IMR-90 (cell line): ENCODE measurements around the gene MICAL3.

Experiments
- BHLHE40 ChIP-seq: fragments of 150-350 bp; IDR thresholded peaks from 2 replicates; pipeline ENCODE4 v1.6.1; 2016; ENCODE audit warnings: mild to moderate bottlenecking, low read depth, low read length
- CEBPB ChIP-seq: IDR thresholded peaks from 2 replicates; pipeline ENCODE4 v1.6.1; 2012; ENCODE audit warnings: low read depth, low read length, improper control_type of control experiment
- CTCF ChIP-seq: conservative IDR thresholded peaks from 2 replicates; pipeline ENCODE4 v1.5.1; 2012; ENCODE audit warnings: mild to moderate bottlenecking, low read depth, low read length, improper control_type of control experiment
- FOS ChIP-seq: fragments of 150-350 bp; IDR thresholded peaks from 2 replicates; pipeline ENCODE4 v1.6.1; 2016; ENCODE audit warnings: low read depth, low read length
- MAFK ChIP-seq: IDR thresholded peaks from 2 replicates; pipeline ENCODE4 v1.6.1; 2012; ENCODE audit warnings: low read depth, low read length, improper control_type of control experiment
- MXI1 ChIP-seq: IDR thresholded peaks from 2 replicates; pipeline ENCODE4 v1.6.1; 2012; ENCODE audit warnings: low read depth, mild to moderate bottlenecking, low read length, moderate library complexity, borderline replicate concordance
- NFE2L2 ChIP-seq: fragments of 150-350 bp; IDR thresholded peaks from 2 replicates; pipeline ENCODE4 v1.6.1; 2016; ENCODE audit warnings: low read depth, mild to moderate bottlenecking, low read length
- POLR2A ChIP-seq: IDR thresholded peaks from 2 replicates; pipeline ENCODE4 v1.6.1; 2012; ENCODE audit warnings: mild to moderate bottlenecking, low read depth, low read length
- RAD21 ChIP-seq: IDR thresholded peaks from 2 replicates; pipeline ENCODE4 v1.6.1; 2012; ENCODE audit warnings: low read length, improper control_type of control experiment
- RCOR1 ChIP-seq: IDR thresholded peaks from 2 replicates; pipeline ENCODE4 v1.6.1; 2012; ENCODE audit warnings: mild to moderate bottlenecking, low read length, improper control_type of control experiment; ENCODE audit not compliant: insufficient replicate concordance
- RFX5 ChIP-seq: IDR thresholded peaks from 2 replicates; pipeline ENCODE4 v1.8.0; 2012; ENCODE audit warnings: low read depth, mild to moderate bottlenecking, low read length, moderate library complexity
- SMC3 ChIP-seq: fragments of 150-350 bp; IDR thresholded peaks from 2 replicates; pipeline ENCODE4 v1.6.1; 2016; ENCODE audit warnings: low read depth, mild to moderate bottlenecking, antibody characterized with exemption, low read length, moderate library complexity
- TF ChIP-seq, protein P1 (sequence below): fragments of 150-350 bp; IDR thresholded peaks from 2 replicates; pipeline ENCODE4 v1.6.1; 2017; ENCODE audit warnings: mild to moderate bottlenecking, antibody characterized with exemption, low read length, low read depth
- TF ChIP-seq, protein P2 (sequence below): fragments of 150-350 bp; IDR thresholded peaks from 2 replicates; pipeline ENCODE4 v1.6.1; 2016; ENCODE audit warnings: low read depth, mild to moderate bottlenecking, low read length, moderate library complexity, borderline replicate concordance

GRCh38 chr22:18073467-18073866, 49.1 kb upstream of the MICAL3 start:
- TF ChIP-seq CTCF: no peak
- no peak for TF ChIP-seq SMC3
- no peak for TF ChIP-seq POLR2A
- TF ChIP-seq RFX5: no peak
- TF ChIP-seq, protein P1, sequence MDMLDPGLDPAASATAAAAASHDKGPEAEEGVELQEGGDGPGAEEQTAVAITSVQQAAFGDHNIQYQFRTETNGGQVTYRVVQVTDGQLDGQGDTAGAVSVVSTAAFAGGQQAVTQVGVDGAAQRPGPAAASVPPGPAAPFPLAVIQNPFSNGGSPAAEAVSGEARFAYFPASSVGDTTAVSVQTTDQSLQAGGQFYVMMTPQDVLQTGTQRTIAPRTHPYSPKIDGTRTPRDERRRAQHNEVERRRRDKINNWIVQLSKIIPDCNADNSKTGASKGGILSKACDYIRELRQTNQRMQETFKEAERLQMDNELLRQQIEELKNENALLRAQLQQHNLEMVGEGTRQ: no peak
- no peak for TF ChIP-seq RAD21
- no peak for TF ChIP-seq BHLHE40
- no peak for TF ChIP-seq RCOR1
- TF ChIP-seq, protein P2, sequence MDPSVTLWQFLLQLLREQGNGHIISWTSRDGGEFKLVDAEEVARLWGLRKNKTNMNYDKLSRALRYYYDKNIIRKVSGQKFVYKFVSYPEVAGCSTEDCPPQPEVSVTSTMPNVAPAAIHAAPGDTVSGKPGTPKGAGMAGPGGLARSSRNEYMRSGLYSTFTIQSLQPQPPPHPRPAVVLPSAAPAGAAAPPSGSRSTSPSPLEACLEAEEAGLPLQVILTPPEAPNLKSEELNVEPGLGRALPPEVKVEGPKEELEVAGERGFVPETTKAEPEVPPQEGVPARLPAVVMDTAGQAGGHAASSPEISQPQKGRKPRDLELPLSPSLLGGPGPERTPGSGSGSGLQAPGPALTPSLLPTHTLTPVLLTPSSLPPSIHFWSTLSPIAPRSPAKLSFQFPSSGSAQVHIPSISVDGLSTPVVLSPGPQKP: no peak
- TF ChIP-seq NFE2L2: no peak
- no peak for TF ChIP-seq CEBPB
- TF ChIP-seq MAFK: no peak
- TF ChIP-seq MXI1: no peak
- no peak for TF ChIP-seq FOS
